Nephron (organoid): ENCODE results near the gene TMEM254.

Source experiments
- H3K27ac Mint-ChIP-seq, 3 experiments: 2 replicates each; pipeline ENCODE4 v1.8.0; 2020; ENCODE audit warnings: mixed read lengths in 3 of 3, mild to moderate bottlenecking in 2 of 3, moderate library complexity in 1 of 3
- H3K27me3 Mint-ChIP-seq: 2 replicates; pipeline ENCODE4 v1.8.0; 2021; ENCODE audit warnings: low read depth, mild to moderate bottlenecking, moderate library complexity, mixed read lengths
- H3K36me3 Mint-ChIP-seq: 2 replicates; pipeline ENCODE4 v1.8.0; 2020; ENCODE audit warnings: low read depth, mixed read lengths
- H3K4me1 Mint-ChIP-seq: 2 replicates; pipeline ENCODE4 v1.8.0; 2020; ENCODE audit warnings: mixed read lengths
- H3K4me3 Mint-ChIP-seq, 3 experiments: 2 replicates each; pipeline ENCODE4 v1.8.0; 2020; ENCODE audit warnings: mild to moderate bottlenecking in 3 of 3, mixed read lengths in 3 of 3, moderate library complexity in 2 of 3
- H3K9me3 Mint-ChIP-seq: 2 replicates; pipeline ENCODE4 v1.8.0; 2020; ENCODE audit warnings: mixed read lengths
- TF ChIP-seq, protein P1 (sequence below), 3 experiments: fragments of 200-600 bp; sonication (generic); IDR thresholded peaks; one replicate each; pipeline ENCODE4 v1.5.0; 2021; ENCODE audit warnings: antibody characterized with exemption in 3 of 3; ENCODE audit not compliant: unreplicated experiment in 3 of 3

The TMEM254 gene

DNA sequence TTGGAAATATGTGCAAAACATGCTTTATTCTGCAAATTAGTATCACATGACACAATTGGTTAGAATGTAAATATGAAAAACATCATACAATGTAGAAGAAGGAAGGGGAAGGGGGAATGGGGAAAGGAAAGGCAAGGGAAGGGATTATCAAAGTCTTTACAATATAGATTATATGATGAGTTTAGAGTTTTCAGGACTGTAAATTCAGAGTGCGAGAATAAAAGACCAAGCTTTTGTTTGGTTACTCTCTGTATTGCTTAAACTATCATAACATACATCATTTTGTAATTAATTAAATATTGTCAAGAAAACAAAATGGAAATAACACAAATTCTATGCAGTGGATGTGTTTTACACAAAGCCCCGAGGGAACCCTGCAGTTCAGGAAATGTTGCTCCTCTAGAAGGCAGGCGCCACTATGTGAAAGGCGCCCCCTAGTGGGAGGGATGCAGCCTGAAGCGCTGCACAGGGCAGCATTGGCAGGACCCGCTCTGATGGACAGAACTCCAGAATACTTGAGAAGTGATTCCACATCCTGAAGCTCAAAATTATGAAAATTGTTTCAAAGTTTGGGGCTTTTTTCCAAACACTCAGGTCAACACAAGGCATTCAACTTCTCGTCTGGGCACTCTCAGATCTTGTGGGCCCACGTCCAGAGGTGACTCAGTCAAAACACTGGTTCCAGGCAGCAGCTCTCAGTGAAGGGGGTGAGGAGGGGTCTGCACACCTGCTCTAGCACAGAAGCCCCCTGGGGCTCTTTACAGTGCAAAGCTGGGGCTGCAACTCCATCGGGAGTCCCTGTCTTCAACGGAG is 31.6 kb upstream of the TMEM254 start:
- TF ChIP-seq, protein P1, sequence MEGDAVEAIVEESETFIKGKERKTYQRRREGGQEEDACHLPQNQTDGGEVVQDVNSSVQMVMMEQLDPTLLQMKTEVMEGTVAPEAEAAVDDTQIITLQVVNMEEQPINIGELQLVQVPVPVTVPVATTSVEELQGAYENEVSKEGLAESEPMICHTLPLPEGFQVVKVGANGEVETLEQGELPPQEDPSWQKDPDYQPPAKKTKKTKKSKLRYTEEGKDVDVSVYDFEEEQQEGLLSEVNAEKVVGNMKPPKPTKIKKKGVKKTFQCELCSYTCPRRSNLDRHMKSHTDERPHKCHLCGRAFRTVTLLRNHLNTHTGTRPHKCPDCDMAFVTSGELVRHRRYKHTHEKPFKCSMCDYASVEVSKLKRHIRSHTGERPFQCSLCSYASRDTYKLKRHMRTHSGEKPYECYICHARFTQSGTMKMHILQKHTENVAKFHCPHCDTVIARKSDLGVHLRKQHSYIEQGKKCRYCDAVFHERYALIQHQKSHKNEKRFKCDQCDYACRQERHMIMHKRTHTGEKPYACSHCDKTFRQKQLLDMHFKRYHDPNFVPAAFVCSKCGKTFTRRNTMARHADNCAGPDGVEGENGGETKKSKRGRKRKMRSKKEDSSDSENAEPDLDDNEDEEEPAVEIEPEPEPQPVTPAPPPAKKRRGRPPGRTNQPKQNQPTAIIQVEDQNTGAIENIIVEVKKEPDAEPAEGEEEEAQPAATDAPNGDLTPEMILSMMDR (IDR thresholded peaks at IDR 0.05; ENCODE audit: unreplicated experiment in 3 of 3), result peak; percentile 72 to 84 (median 80)
- Mint-ChIP-seq H3K27ac (no peak overlapping the region), H3K27me3 (peaks cover 4% of the 10 kb centered on the region), H3K36me3 (no peaks in the 10 kb centered on the region), H3K4me3 (no peak overlapping the region), H3K4me1 (no peaks in the 10 kb centered on the region), H3K9me3 (no peaks in the 10 kb centered on the region)

DNA sequence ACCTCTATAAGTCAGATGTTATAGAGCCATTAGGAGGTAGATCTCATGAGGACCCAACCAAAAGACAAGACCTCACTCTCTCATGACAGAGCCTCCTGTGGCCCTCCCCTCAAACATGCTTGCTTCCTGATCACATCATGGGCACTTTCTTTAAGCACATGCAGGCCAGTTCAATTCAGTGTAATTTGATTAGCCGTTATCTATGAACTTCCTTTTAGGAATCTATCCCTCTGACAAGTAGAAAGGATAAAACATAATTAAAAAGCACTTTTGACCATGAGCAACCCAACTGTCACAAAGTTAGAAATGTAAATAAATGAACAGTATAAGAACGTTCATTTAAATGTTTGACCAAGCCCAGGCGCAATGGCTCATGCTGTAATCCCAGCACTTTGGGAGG is 27.7 kb upstream of the TMEM254 start:
- TF ChIP-seq, protein P1 (IDR thresholded peaks at IDR 0.05; ENCODE audit: unreplicated experiment in 3 of 3), result no peak
- Mint-ChIP-seq H3K4me1 (no peaks in the 10 kb centered on the region), H3K27me3 (peaks cover 4% of the 10 kb centered on the region), H3K9me3 (no peaks in the 10 kb centered on the region), H3K4me3 (no peak overlapping the region), H3K36me3 (no peaks in the 10 kb centered on the region), H3K27ac (no peak overlapping the region)

DNA sequence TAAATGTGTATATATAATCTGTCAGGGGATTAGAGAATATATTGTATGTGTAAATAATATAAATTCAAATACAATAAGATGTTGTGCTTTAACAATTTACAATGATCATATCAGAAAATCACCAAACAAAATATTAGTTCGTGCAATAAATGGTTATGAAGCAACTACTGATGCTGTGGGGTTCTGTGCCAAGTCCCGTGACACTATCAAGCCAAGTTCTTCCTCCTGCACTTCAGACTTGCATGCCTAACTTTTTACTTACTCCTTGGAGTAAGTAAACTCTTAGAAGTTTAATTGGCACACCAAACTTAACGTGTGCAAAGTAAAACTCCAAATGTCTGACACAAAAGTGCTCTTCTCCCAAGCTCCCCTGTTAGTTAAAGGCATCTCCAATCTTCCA is 26.5 kb upstream of the TMEM254 start:
- H3K27ac Mint-ChIP-seq, result no peak overlapping the region
- peaks cover 4% of the 10 kb centered on the region for H3K27me3 Mint-ChIP-seq
- TF ChIP-seq, protein P1 (IDR thresholded peaks at IDR 0.05; ENCODE audit: unreplicated experiment in 3 of 3), result no peak
- no peak overlapping the region for H3K4me3 Mint-ChIP-seq
- no peaks in the 10 kb centered on the region for H3K4me1 Mint-ChIP-seq
- H3K36me3 Mint-ChIP-seq, result no peaks in the 10 kb centered on the region
- H3K9me3 Mint-ChIP-seq, result no peaks in the 10 kb centered on the region

DNA sequence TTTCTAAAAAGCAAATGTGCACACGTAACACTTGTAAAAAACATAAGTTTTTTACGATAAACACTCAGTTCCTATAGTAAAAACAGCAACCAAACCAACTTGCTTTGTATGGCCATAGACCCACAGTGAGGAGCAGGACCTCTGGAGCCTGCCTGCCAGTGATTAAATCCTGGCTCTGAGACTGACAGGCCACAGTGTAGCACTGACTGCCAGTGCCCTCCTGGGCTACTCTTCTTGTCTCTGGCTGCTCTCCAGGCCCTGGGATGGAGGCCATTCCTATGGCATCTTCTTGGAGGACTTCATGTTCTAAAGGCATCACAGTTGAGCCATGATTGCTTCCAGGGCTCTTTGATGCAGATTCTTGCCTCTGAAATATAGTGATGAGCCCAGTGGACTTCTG is 22.7 kb upstream of the TMEM254 start:
- Mint-ChIP-seq H3K27ac (no peak overlapping the region), H3K4me1 (no peaks in the 10 kb centered on the region), H3K27me3 (no peaks in the 10 kb centered on the region), H3K36me3 (no peaks in the 10 kb centered on the region), H3K4me3 (no peak overlapping the region), H3K9me3 (no peaks in the 10 kb centered on the region)
- TF ChIP-seq, protein P1 (IDR thresholded peaks at IDR 0.05; ENCODE audit: unreplicated experiment in 3 of 3), result no peak

DNA sequence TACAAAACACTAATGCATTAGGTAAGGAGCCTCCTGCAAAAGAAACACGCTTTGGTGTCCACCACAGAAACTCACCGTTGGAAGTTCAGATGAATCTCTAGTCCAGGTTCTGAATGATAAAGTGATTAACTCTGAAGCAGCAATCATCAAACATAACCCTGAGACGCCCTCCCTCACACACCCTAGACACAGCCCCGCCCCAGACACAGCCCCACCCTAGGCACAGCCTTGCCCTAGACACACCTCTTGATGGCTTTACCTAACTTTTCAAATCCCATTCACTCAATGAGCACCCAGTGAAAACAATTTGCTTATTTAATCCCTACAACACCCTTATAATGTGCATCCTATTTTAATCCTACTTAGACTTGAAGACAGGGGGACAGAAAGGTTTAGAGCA is 21.3 kb upstream of the TMEM254 start:
- TF ChIP-seq, protein P1 (IDR thresholded peaks at IDR 0.05; ENCODE audit: unreplicated experiment in 3 of 3), result no peak
- Mint-ChIP-seq H3K36me3 (no peaks in the 10 kb centered on the region), H3K4me1 (no peaks in the 10 kb centered on the region), H3K4me3 (no peak overlapping the region), H3K27ac (no peak overlapping the region), H3K9me3 (no peaks in the 10 kb centered on the region), H3K27me3 (no peaks in the 10 kb centered on the region)
